GM19463 (cell line): Measurements from ENCODE around the gene KIAA0825.
"Not testable (repeated sequence)": the region's sequence is repeated elsewhere in the genome, so short reads cannot be mapped to it uniquely, and the experiment has no call there.

Experiments
- ATAC-seq: cut with Tn5 transposase; IDR thresholded peaks from one replicate; pipeline ENCODE4 v1.9.1; 2021; ENCODE audit warnings: mild to moderate bottlenecking, moderate library complexity; ENCODE audit not compliant: unreplicated experiment

KIAA0825 gene

GRCh38 chr5:94140300-94140699, 478.1 kb downstream of the KIAA0825 start:
- ATAC-seq, result no peak

GRCh38 chr5:94130077-94130476, 488.3 kb downstream of the KIAA0825 start:
- ATAC-seq, result no peak

- no peak for ATAC-seq
Observed at GRCh38 chr5:94125107-94125506, 493.3 kb downstream of the KIAA0825 start.

GRCh38 chr5:94116317-94116716, 502.1 kb downstream of the KIAA0825 start:
- not testable (repeated sequence) for ATAC-seq

GRCh38 chr5:94113087-94113486, 505.3 kb downstream of the KIAA0825 start:
- no peak for ATAC-seq

- peak; percentile 99 for ATAC-seq
Observed at GRCh38 chr5:94111209-94112004, 507.0 kb downstream of the KIAA0825 start.

- no peak for ATAC-seq
Observed at GRCh38 chr5:94103514-94104245, 514.7 kb downstream of the KIAA0825 start.
